Activated CD8-positive, alpha-beta memory T cell treated with anti-CD3 and anti-CD28 coated beads, Interleukin-2, amount 10 ng/mL, durations not matched to agents 7 days and 5 days (primary cell): ENCODE measurements around the gene CCRL2. TPM values are rescaled to one million over a fixed set of nuclear protein-coding genes. Genes with fewer than 3 reads are reported as not detected.

Experiments used
- ATAC-seq: fragments of 150-1000 bp; cut with Tn5 transposase; one replicate; pipeline ENCODE4 v1.10.0; 2021; ENCODE audit warnings: moderate library complexity
- CTCF ChIA-PET: fragments of 350-600 bp; sonication (Branson Sonifier 250); formaldehyde crosslinking; loops from one replicate; lab custom pipeline; 2021; ENCODE audit warnings: antibody characterized with exemption; lab: Charles Lee
- DNase-seq: peaks from one replicate; pipeline ENCODE4 v3.0.0-alpha.2; 2020
- H3K27ac Mint-ChIP-seq: one replicate; pipeline ENCODE4 v1.8.0; 2021; ENCODE audit warnings: mild to moderate bottlenecking, mixed read lengths
- H3K27me3 Mint-ChIP-seq: one replicate; pipeline ENCODE4 v1.8.0; 2021; ENCODE audit warnings: mixed read lengths
- H3K36me3 Mint-ChIP-seq: one replicate; pipeline ENCODE4 v1.8.0; 2021; ENCODE audit warnings: mild to moderate bottlenecking, mixed read lengths
- H3K4me1 Mint-ChIP-seq: one replicate; pipeline ENCODE4 v1.8.0; 2021; ENCODE audit warnings: mixed read lengths
- H3K4me3 Mint-ChIP-seq: one replicate; pipeline ENCODE4 v1.8.0; 2021; ENCODE audit warnings: mild to moderate bottlenecking, moderate library complexity, mixed read lengths
- H3K9me3 Mint-ChIP-seq: one replicate; pipeline ENCODE4 v1.8.0; 2022; ENCODE audit warnings: low read depth, mixed read lengths
- total RNA-seq, 2 experiments: library from RNA; stranded (reverse); gene quantifications; one replicate each; pipeline ENCODE4 v1.2.3, GENCODE V29; 2021

The CCRL2 gene
- total RNA-seq, 2 experiments from 2014 or later, result 10.0 to 11.9 TPM

DNA sequence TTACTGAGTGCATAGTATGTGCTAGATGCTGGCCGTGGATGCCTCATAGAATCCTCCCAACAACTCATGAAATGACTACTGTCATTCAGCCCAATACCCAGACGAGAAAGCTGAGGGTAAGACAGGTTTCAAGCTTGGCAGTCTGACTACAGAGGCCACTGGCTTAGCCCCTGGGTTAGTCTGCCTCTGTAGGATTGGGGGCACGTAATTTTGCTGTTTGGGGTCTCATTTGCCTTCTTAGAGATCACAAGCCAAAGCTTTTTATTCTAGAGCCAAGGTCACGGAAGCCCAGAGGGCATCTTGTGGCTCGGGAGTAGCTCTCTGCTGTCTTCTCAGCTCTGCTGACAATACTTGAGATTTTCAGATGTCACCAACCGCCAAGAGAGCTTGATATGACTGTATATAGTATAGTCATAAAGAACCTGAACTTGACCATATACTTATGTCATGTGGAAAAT lies 37.4 kb upstream of the CCRL2 start:
- CTCF ChIA-PET, result interaction anchor here (0.8 to 14.1 kb wide), 38 partner anchors 8 to 431 kb away, joined by 3 to 248 read pairs (median 10); partner anchors contain the start of genes CCR1, CCR2, CCR5AS and CCRL2

DNA sequence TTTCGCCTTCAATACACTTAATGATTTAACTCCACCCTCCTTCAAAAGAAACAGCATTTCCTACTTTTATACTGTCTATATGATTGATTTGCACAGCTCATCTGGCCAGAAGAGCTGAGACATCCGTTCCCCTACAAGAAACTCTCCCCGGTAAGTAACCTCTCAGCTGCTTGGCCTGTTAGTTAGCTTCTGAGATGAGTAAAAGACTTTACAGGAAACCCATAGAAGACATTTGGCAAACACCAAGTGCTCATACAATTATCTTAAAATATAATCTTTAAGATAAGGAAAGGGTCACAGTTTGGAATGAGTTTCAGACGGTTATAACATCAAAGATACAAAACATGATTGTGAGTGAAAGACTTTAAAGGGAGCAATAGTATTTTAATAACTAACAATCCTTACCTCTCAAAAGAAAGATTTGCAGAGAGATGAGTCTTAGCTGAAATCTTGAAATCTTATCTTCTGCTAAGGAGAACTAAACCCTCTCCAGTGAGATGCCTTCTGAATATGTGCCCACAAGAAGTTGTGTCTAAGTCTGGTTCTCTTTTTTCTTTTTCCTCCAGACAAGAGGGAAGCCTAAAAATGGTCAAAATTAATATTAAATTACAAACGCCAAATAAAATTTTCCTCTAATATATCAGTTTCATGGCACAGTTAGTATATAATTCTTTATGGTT lies 36.1 kb upstream of the CCRL2 start, which contains the start of gene CCR5:
Gene CCR5, plus strand, starts transcription at position 108 of the 680 bp plus-strand sequence. CDS start 1,957 bp downstream, outside the sequence.
- peaks cover 6% of the 10 kb centered on the region for H3K27me3 Mint-ChIP-seq
- H3K9me3 Mint-ChIP-seq, result no peaks in the 10 kb centered on the region
- CTCF ChIA-PET, result interaction anchor here (0.7 to 14.1 kb wide), 34 partner anchors 9 to 432 kb away, joined by 3 to 248 read pairs (median 10); partner anchors contain the start of genes CCR1, CCR2, CCR5AS and CCRL2
- DNase-seq (peak; percentile 81), ATAC-seq (peak; percentile 48)
- H3K36me3 Mint-ChIP-seq, result peaks cover 47% of the 10 kb centered on the region
- peaks cover 91% of the 10 kb centered on the region for H3K4me1 Mint-ChIP-seq
- H3K4me3 Mint-ChIP-seq, result peak within 1 kb of the TSS; percentile 82
- H3K27ac Mint-ChIP-seq, result peak within 1 kb of the TSS; percentile 98

More for the DNA sequence above, 37.4 kb upstream of the CCRL2 start:
- peak; percentile 84 for DNase-seq
- peaks cover 7% of the 10 kb centered on the region for H3K27me3 Mint-ChIP-seq
- peak overlapping the region; percentile 98 for H3K27ac Mint-ChIP-seq
- peaks cover 89% of the 10 kb centered on the region for H3K4me1 Mint-ChIP-seq
- H3K4me3 Mint-ChIP-seq, result peak overlapping the region; percentile 82
- ATAC-seq, result peak; percentile 74
- H3K9me3 Mint-ChIP-seq, result no peaks in the 10 kb centered on the region
- peaks cover 43% of the 10 kb centered on the region for H3K36me3 Mint-ChIP-seq

DNA sequence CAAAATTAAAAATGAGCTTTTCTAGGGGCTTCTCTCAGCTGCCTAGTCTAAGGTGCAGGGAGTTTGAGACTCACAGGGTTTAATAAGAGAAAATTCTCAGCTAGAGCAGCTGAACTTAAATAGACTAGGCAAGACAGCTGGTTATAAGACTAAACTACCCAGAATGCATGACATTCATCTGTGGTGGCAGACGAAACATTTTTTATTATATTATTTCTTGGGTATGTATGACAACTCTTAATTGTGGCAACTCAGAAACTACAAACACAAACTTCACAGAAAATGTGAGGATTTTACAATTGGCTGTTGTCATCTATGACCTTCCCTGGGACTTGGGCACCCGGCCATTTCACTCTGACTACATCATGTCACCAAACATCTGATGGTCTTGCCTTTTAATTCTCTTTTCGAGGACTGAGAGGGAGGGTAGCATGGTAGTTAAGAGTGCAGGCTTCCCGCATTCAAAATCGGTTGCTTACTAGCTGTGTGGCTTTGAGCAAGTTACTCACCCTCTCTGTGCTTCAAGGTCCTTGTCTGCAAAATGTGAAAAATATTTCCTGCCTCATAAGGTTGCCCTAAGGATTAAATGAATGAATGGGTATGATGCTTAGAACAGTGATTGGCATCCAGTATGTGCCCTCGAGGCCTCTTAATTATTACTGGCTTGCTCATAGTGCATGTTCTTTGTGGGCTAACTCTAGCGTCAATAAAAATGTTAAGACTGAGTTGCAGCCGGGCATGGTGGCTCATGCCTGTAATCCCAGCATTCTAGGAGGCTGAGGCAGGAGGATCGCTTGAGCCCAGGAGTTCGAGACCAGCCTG lies 35.3 kb upstream of the CCRL2 start:
- Mint-ChIP-seq H3K9me3 (no peaks in the 10 kb centered on the region), H3K36me3 (peaks cover 49% of the 10 kb centered on the region), H3K27ac (peak overlapping the region; percentile 98), H3K27me3 (peaks cover 6% of the 10 kb centered on the region), H3K4me1 (peaks cover 89% of the 10 kb centered on the region), H3K4me3 (peak overlapping the region; percentile 82)
- ATAC-seq (no peak), DNase-seq (no peak)
- CTCF ChIA-PET, result interaction anchor here (0.8 to 14.1 kb wide), 32 partner anchors 9 to 293 kb away, joined by 3 to 248 read pairs (median 7); partner anchors contain the start of genes CCR1, CCR5AS and CCRL2

DNA sequence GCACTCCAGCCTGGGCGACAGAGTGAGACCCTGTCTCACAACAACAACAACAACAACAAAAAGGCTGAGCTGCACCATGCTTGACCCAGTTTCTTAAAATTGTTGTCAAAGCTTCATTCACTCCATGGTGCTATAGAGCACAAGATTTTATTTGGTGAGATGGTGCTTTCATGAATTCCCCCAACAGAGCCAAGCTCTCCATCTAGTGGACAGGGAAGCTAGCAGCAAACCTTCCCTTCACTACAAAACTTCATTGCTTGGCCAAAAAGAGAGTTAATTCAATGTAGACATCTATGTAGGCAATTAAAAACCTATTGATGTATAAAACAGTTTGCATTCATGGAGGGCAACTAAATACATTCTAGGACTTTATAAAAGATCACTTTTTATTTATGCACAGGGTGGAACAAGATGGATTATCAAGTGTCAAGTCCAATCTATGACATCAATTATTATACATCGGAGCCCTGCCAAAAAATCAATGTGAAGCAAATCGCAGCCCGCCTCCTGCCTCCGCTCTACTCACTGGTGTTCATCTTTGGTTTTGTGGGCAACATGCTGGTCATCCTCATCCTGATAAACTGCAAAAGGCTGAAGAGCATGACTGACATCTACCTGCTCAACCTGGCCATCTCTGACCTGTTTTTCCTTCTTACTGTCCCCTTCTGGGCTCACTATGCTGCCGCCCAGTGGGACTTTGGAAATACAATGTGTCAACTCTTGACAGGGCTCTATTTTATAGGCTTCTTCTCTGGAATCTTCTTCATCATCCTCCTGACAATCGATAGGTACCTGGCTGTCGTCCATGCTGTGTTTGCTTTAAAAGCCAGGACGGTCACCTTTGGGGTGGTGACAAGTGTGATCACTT lies 34.3 kb upstream of the CCRL2 start:
- H3K27me3 Mint-ChIP-seq, result peaks cover 6% of the 10 kb centered on the region
- no peaks in the 10 kb centered on the region for H3K9me3 Mint-ChIP-seq
- DNase-seq, result peak; percentile 71
- H3K4me3 Mint-ChIP-seq, result peak overlapping the region; percentile 82
- H3K4me1 Mint-ChIP-seq, result peaks cover 90% of the 10 kb centered on the region
- no peak for ATAC-seq
- CTCF ChIA-PET, result interaction anchor here (0.7 to 14.1 kb wide), 31 partner anchors 10 to 434 kb away, joined by 3 to 248 read pairs (median 8); partner anchors contain the start of genes CCR1, CCR5AS and CCRL2
- H3K36me3 Mint-ChIP-seq, result peaks cover 55% of the 10 kb centered on the region
- peak overlapping the region; percentile 98 for H3K27ac Mint-ChIP-seq

DNA sequence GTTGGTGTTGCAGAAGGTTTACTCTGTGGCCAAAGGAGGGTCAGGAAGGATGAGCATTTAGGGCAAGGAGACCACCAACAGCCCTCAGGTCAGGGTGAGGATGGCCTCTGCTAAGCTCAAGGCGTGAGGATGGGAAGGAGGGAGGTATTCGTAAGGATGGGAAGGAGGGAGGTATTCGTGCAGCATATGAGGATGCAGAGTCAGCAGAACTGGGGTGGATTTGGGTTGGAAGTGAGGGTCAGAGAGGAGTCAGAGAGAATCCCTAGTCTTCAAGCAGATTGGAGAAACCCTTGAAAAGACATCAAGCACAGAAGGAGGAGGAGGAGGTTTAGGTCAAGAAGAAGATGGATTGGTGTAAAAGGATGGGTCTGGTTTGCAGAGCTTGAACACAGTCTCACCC lies 32.3 kb upstream of the CCRL2 start:
- H3K4me3 Mint-ChIP-seq, result peak overlapping the region; percentile 82
- H3K9me3 Mint-ChIP-seq, result no peaks in the 10 kb centered on the region
- CTCF ChIA-PET, result interaction anchor here (0.7 to 14.1 kb wide), 16 partner anchors 8 to 436 kb away, joined by 3 to 248 read pairs (median 4); partner anchors contain the start of genes CCR1, CCR5AS and CCRL2
- DNase-seq (no peak), ATAC-seq (no peak)
- peaks cover 83% of the 10 kb centered on the region for H3K4me1 Mint-ChIP-seq
- peaks cover 6% of the 10 kb centered on the region for H3K27me3 Mint-ChIP-seq
- peaks cover 58% of the 10 kb centered on the region for H3K36me3 Mint-ChIP-seq
- peak overlapping the region; percentile 77 for H3K27ac Mint-ChIP-seq

DNA sequence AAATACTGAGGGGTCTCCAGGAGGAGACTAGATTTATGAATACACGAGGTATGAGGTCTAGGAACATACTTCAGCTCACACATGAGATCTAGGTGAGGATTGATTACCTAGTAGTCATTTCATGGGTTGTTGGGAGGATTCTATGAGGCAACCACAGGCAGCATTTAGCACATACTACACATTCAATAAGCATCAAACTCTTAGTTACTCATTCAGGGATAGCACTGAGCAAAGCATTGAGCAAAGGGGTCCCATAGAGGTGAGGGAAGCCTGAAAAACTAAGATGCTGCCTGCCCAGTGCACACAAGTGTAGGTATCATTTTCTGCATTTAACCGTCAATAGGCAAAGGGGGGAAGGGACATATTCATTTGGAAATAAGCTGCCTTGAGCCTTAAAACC lies 31.8 kb upstream of the CCRL2 start:
- peak; percentile 32 for ATAC-seq
- DNase-seq, result no peak
- no peaks in the 10 kb centered on the region for H3K9me3 Mint-ChIP-seq
- H3K36me3 Mint-ChIP-seq, result peaks cover 58% of the 10 kb centered on the region
- CTCF ChIA-PET, result interaction anchor here (0.7 to 14.1 kb wide), 16 partner anchors 7 to 1380 kb away, joined by 3 to 248 read pairs (median 4); partner anchors contain the start of genes CCR1, CCR5AS and CCRL2
- peaks cover 83% of the 10 kb centered on the region for H3K4me1 Mint-ChIP-seq
- peak overlapping the region; percentile 82 for H3K4me3 Mint-ChIP-seq
- H3K27ac Mint-ChIP-seq, result peak overlapping the region; percentile 77
- H3K27me3 Mint-ChIP-seq, result peaks cover 6% of the 10 kb centered on the region

DNA sequence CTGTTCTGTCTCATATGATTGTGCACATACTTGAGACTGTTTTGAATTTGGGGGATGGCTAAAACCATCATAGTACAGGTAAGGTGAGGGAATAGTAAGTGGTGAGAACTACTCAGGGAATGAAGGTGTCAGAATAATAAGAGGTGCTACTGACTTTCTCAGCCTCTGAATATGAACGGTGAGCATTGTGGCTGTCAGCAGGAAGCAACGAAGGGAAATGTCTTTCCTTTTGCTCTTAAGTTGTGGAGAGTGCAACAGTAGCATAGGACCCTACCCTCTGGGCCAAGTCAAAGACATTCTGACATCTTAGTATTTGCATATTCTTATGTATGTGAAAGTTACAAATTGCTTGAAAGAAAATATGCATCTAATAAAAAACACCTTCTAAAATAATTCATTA lies 31.2 kb upstream of the CCRL2 start:
- Mint-ChIP-seq H3K4me3 (peak overlapping the region; percentile 82), H3K36me3 (peaks cover 56% of the 10 kb centered on the region), H3K27ac (peak overlapping the region; percentile 77), H3K9me3 (no peaks in the 10 kb centered on the region), H3K4me1 (peaks cover 84% of the 10 kb centered on the region), H3K27me3 (peaks cover 6% of the 10 kb centered on the region)
- DNase-seq, result no peak
- ATAC-seq, result no peak
- CTCF ChIA-PET, result interaction anchor here (0.7 to 14.1 kb wide), 6 partner anchors 78 to 1380 kb away, joined by 3 to 248 read pairs (median 32); partner anchors contain the start of gene CCR1

DNA sequence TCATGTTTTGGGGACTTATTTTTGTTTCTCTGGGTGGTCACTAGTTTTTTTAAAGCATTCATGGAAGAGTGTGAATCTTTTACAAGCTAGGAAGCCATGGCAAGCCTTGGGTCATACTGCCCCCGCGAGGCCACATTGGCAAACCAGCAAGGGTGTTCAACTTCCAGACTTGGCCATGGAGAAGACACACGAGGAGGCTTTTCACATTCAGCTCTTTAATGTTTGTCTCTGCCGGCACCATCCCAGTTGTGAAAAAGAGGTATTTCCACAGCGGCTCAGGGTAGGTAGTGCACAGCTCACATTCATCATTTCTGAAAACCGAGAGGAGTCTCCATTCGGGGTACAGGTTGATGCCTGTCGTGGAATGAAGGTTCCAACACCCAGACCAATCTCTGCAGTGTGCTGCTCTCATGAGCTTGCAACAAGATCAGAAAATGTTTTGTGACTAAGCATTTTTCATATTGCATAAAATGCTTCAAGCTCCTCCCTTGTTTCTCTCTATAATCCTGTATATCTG lies 28.6 kb upstream of the CCRL2 start:
- H3K27me3 Mint-ChIP-seq, result peaks cover 6% of the 10 kb centered on the region
- H3K9me3 Mint-ChIP-seq, result no peaks in the 10 kb centered on the region
- ATAC-seq (peak; percentile 34), DNase-seq (peak; percentile 81)
- H3K4me3 Mint-ChIP-seq, result no peak overlapping the region
- H3K27ac Mint-ChIP-seq, result peak overlapping the region; percentile 53
- H3K4me1 Mint-ChIP-seq, result peaks cover 72% of the 10 kb centered on the region
- H3K36me3 Mint-ChIP-seq, result peaks cover 39% of the 10 kb centered on the region
- CTCF ChIA-PET, result interaction anchor here (0.7 to 13.4 kb wide), 31 partner anchors 9 to 440 kb away, joined by 3 to 248 read pairs (median 4); partner anchors contain the start of genes CCR1, CCR3, CCR5AS and CCRL2

DNA sequence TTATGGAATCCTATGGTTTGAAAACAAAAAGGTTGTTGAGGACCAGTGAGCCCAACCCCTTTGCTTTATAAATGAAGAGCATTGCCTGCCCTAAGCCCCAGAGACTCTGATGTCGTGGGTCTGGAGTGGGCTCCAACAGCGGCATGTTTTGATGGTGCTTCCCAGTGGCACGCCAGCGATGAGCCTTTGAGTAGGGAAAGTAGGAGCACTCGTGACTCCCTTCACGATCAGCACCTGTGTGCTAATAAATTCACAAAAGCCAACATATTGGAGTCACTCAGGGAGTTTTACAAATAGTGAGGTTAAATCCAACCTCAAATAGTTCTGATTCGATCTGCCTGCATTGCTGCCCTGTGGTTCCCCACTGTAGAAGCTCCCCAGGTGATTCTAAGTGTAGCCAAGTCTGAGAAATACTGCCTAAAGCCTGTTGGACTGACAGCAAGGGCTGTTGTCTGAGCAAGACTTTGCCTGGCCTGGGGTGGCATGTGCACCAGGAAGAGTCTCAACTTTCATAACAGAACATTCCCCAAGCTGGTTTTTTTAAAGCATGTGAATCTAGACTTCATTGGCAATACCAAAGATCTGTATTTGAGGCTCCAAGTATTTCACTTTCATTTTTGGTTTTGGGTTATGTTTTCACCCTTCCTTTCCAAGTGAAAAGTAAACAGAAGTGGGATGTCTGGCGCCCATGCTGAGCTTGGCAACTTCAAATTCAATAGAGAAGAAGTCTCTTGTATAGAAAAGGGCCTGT lies 26.4 kb upstream of the CCRL2 start:
- H3K9me3 Mint-ChIP-seq, result no peaks in the 10 kb centered on the region
- peaks cover 22% of the 10 kb centered on the region for H3K36me3 Mint-ChIP-seq
- H3K27me3 Mint-ChIP-seq, result no peaks in the 10 kb centered on the region
- CTCF ChIA-PET, result interaction anchor here (0.8 to 6.5 kb wide), 5 partner anchors 10 to 305 kb away, joined by 3 to 57 read pairs (median 3); partner anchors contain the start of gene CCR5
- DNase-seq (no peak), ATAC-seq (peak; percentile 37)
- peaks cover 72% of the 10 kb centered on the region for H3K4me1 Mint-ChIP-seq
- peak overlapping the region; percentile 17 for H3K4me3 Mint-ChIP-seq
- H3K27ac Mint-ChIP-seq, result peak overlapping the region; percentile 80

DNA sequence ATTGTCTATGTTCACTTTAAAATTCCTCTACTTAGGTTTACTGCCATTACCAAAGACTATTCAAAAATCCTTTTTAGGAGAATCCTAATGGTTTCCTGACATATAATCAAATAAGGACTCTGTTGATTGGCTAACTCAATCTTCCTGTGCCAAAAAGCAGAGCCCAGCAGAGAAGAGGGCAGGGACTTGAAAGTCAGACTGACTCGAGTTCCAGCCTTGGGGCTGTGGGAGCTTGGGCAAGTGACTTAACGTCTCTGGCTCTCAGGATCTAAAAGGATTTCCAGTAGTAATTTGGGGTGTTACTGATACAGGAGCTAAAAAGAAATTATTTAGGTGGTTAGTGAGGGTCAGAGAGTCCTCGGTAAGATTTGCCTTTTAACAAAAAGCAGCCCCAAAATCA lies 25.4 kb upstream of the CCRL2 start:
- CTCF ChIA-PET, result interaction anchor here (0.7 to 6.5 kb wide), 2 partner anchors 11 to 166 kb away, joined by 3 to 57 read pairs; partner anchors contain the start of gene CCR5
- ATAC-seq, result no peak
- H3K9me3 Mint-ChIP-seq, result no peaks in the 10 kb centered on the region
- no peak for DNase-seq
- no peaks in the 10 kb centered on the region for H3K27me3 Mint-ChIP-seq
- no peak overlapping the region for H3K4me3 Mint-ChIP-seq
- peaks cover 71% of the 10 kb centered on the region for H3K4me1 Mint-ChIP-seq
- H3K27ac Mint-ChIP-seq, result no peak overlapping the region
- peaks cover 19% of the 10 kb centered on the region for H3K36me3 Mint-ChIP-seq
